B cell (primary cell): ENCODE measurements around the gene TNP2.

ENCODE experiments used
- CTCF ChIP-seq: fragments of 200-600 bp; IDR thresholded peaks from one replicate; pipeline ENCODE4 v1.8.0; 2022; ENCODE audit warnings: antibody characterized with exemption, mild to moderate bottlenecking
- EZH2 ChIP-seq: IDR thresholded peaks from 2 replicates; pipeline ENCODE4 v1.6.1; 2012; ENCODE audit warnings: borderline replicate concordance, low read depth, mild to moderate bottlenecking, moderate library complexity, low read length; ENCODE audit not compliant: insufficient read depth, poor library complexity, severe bottlenecking

GRCh38 chr16:11310997-11311561, 42.0 kb upstream of the TNP2 start:
- TF ChIP-seq CTCF (no peak), EZH2 (no peak)
